CD4-positive, CD25-positive, alpha-beta regulatory T cell (primary cell): ENCODE data around the gene CASKIN2. TPM values are rescaled to one million over a fixed set of nuclear protein-coding genes. Genes with fewer than 3 reads are reported as not detected.

Experiments used
- ATAC-seq, 2 donors: fragments of 150-1000 bp; cut with Tn5 transposase; one replicate each; pipeline ENCODE4 v1.10.0; 2021; ENCODE audit warnings: low read depth in 2 of 2, moderate number of reproducible peaks in 2 of 2, moderate library complexity in 1 of 2
- DNase-seq, 3 donors: peaks; one replicate each; pipeline versions ENCODE4 v3.0.0 to v3.0.0-alpha.2; 2012 to 2022; ENCODE audit warnings: mixed read lengths in 1 of 3
- H3K27ac ChIP-seq: one replicate; pipeline ENCODE4 v1.7.0; 2013; ENCODE audit warnings: mild to moderate bottlenecking, low read length; ENCODE audit not compliant: insufficient read depth, poor library complexity, severe bottlenecking
- H3K27me3 ChIP-seq: one replicate; pipeline ENCODE4 v1.7.0; 2013; ENCODE audit warnings: low read length; ENCODE audit not compliant: control insufficient read depth, insufficient read depth
- H3K36me3 ChIP-seq: one replicate; pipeline ENCODE4 v1.7.0; 2013; ENCODE audit warnings: mild to moderate bottlenecking, low read length, moderate library complexity; ENCODE audit not compliant: control insufficient read depth, insufficient read depth
- H3K4me1 ChIP-seq: 2 replicates; pipeline ENCODE4 v1.7.0; 2013; ENCODE audit warnings: mild to moderate bottlenecking, low read length; ENCODE audit not compliant: insufficient read depth, control insufficient read depth, poor library complexity, severe bottlenecking
- H3K4me3 ChIP-seq: one replicate; pipeline ENCODE4 v1.7.0; 2013; ENCODE audit warnings: low read depth, mild to moderate bottlenecking, low read length, moderate library complexity
- H3K9me3 ChIP-seq, 2 experiments: 1 replicate in 1 of 2; 2 replicates in 1 of 2; pipeline ENCODE4 v1.7.0; 2013; ENCODE audit warnings: low read length in 2 of 2, mild to moderate bottlenecking in 1 of 2, moderate library complexity in 1 of 2; ENCODE audit not compliant: control insufficient read depth in 2 of 2
- H3K27ac Mint-ChIP-seq, 3 donors: one replicate each; pipeline ENCODE4 v1.8.0; 2020 to 2022; ENCODE audit warnings: mild to moderate bottlenecking in 3 of 3, mixed read lengths in 3 of 3, moderate library complexity in 2 of 3
- H3K27me3 Mint-ChIP-seq: one replicate; pipeline ENCODE4 v1.8.0; 2022; ENCODE audit warnings: mild to moderate bottlenecking, mixed read lengths
- H3K36me3 Mint-ChIP-seq: one replicate; pipeline ENCODE4 v1.8.0; 2020; ENCODE audit warnings: mixed read lengths
- H3K4me1 Mint-ChIP-seq, 4 donors: one replicate each; pipeline ENCODE4 v1.8.0; 2020 to 2022; ENCODE audit warnings: mixed read lengths in 4 of 4, mild to moderate bottlenecking in 1 of 4
- H3K4me3 Mint-ChIP-seq, 4 donors: one replicate each; pipeline ENCODE4 v1.8.0; 2020 to 2022; ENCODE audit warnings: mild to moderate bottlenecking in 4 of 4, mixed read lengths in 4 of 4, moderate library complexity in 3 of 4
- H3K9me3 Mint-ChIP-seq, 7 donors: one replicate each; pipeline ENCODE4 v1.8.0; 2020 to 2022; ENCODE audit warnings: mixed read lengths in 7 of 7, mild to moderate bottlenecking in 3 of 7, moderate library complexity in 2 of 7
- polyA plus RNA-seq, 4 donors: library from polyadenylated mRNA; unstranded; fragments of 300-500 nt; fragmentation: Illumina TruSeq; gene quantifications; one replicate each; pipeline ENCODE4 v1.2.3, GENCODE V29; 2021
- total RNA-seq: library from RNA; stranded (reverse); gene quantifications from one replicate; pipeline ENCODE4 v1.2.3, GENCODE V29; 2022

The CASKIN2 gene
- total and polyA plus RNA-seq, 5 donors from 2014 or later: 0.24 to 0.44 TPM; not detected in 3

DNA sequence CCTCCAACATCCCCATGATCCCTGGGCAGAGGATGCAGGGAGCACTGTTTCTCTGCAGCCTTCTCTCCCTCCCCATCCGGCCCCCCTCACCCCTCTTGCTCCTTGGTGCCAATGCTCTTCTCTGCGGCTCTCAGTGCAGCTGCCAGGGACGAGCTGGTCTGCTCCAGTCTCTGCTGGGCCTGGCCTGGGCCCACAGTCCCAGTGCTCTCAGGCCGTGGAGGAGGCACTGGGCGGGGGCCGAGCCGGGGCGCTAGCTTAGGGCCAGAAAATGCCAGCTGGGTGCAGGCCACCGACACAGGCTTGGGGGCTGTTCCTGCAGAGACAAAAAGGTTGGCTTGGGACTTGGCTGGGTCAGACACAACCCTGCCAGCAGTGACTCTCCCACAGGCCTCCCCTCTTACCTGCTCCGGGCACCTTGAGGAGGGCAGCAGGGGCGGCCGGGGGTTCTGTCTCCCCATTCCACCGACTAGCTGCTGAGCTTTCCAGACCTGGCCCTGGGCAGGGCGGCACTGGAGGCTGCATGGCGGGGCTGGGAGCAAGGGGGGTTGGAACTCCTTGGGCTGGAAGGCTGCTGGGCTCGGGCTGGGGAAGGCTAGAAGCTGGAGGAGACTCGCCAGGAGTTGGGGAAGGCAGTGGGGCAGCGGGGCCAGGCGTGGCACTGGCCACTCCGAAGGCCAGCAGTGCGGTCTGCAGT, 13.8 kb downstream of the CASKIN2 start:
- H3K9me3 Mint-ChIP-seq: no peaks in the 10 kb centered on the region
- Histone ChIP-seq H3K4me3 (no peak overlapping the region), H3K4me1 (no peaks in the 10 kb centered on the region), H3K27ac (no peak overlapping the region), H3K36me3 (peaks cover 18% of the 10 kb centered on the region), H3K9me3 (no peaks in the 10 kb centered on the region), H3K27me3 (no peaks in the 10 kb centered on the region)
- H3K4me3 Mint-ChIP-seq: no peak overlapping the region
- no peaks in the 10 kb centered on the region for H3K27me3 Mint-ChIP-seq
- ATAC-seq: no peak
- no peak for DNase-seq
- peaks cover 4% of the 10 kb centered on the region for H3K36me3 Mint-ChIP-seq
- no peak overlapping the region for H3K27ac Mint-ChIP-seq
- peaks cover 0 to 3% (median 0%) of the 10 kb centered on the region in 4 donors for H3K4me1 Mint-ChIP-seq

DNA sequence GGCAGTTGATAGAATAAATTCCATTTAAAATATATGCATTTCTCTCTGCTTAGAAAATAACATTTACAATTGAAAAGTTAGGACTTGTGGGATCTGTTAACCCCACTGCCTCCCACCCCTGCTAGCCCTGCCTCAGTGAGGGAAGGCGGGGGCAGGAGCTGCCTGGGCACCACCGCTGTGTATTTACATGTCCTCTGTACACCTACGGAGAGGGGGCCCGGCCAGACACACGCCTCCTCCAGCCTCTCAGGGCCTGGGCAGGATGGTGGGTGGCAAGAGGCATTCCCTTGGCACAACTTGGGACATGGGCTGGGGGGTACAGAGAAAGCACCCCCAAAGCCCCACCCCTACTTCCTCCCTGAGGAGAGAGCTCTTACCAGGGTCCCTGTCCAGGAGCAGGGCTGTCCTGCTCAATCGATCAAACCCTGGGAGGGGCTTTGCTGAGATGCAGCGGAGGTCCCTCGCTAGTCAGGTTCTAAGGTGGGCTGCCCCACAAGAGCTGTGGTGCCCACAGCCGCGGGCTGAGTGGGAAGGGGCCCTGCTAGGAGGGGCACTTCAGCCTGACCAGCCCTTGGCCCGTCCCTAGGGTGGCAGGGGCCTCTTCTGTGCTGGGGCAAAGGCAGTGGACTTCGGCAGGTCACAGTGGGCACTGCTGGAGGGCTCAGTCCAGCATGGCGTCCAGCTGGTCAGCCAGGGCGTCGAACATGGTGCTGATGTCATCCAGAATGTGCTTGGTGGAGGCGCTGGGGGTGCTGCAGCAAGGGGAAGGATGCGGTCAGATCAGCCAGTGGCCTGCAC, 14.7 kb downstream of the CASKIN2 start:
- Mint-ChIP-seq H3K4me3 (no peak overlapping the region), H3K27me3 (no peaks in the 10 kb centered on the region), H3K27ac (no peak overlapping the region), H3K9me3 (no peaks in the 10 kb centered on the region), H3K4me1 (peaks cover 0 to 3% (median 0%) of the 10 kb centered on the region in 4 donors), H3K36me3 (peaks cover 4% of the 10 kb centered on the region)
- no peaks in the 10 kb centered on the region for H3K4me1 ChIP-seq
- no peak overlapping the region for H3K27ac ChIP-seq
- no peak overlapping the region for H3K4me3 ChIP-seq
- ATAC-seq: no peak
- no peaks in the 10 kb centered on the region for H3K27me3 ChIP-seq
- no peak for DNase-seq
- H3K9me3 ChIP-seq: no peaks in the 10 kb centered on the region
- peaks cover 24% of the 10 kb centered on the region for H3K36me3 ChIP-seq

DNA sequence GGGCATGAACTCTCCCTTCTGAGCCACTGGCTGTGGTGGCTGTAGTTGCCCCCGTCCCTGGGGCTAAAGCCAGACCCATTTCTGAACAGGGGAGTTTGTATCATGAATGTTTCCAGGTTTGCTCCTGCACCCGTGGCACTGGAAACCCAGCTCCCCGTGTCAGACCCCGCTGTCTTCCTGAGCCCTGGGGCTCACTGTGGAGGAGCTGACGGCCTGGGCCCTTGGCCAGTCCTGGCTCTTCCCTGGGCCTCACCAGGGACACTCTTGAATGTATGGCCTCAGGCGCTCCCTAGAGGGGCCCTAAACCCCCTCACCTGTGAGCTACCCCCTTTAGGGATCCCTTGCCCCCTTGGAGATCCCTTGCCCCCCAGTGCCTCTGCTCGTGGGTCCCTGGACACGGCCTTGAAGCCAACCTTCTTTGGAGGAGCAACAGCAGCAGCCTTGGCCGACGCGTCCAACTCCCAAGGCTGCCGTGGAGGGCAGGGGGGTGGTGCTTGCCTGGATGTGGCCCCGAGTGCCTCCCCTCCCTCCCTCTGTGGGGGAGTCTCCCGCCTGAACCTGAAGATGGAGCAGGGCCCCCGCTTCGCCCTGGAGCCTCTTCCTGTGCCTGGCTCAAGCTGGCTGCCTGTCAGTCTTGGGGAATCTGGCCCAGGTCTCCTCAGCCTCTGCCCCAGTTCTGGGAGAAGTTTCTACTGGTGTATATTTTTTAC, 15.9 kb downstream of the CASKIN2 start:
- no peak overlapping the region for H3K27ac ChIP-seq
- no peaks in the 10 kb centered on the region for H3K27me3 ChIP-seq
- Mint-ChIP-seq H3K27ac (peak overlapping the region in 1 of 3 donors; percentile 36), H3K36me3 (peaks cover 5% of the 10 kb centered on the region), H3K27me3 (no peaks in the 10 kb centered on the region), H3K4me3 (no peak overlapping the region), H3K4me1 (peaks cover 0 to 3% (median 0%) of the 10 kb centered on the region in 4 donors), H3K9me3 (no peaks in the 10 kb centered on the region)
- peaks cover 35% of the 10 kb centered on the region for H3K36me3 ChIP-seq
- ATAC-seq (no peak), DNase-seq (no peak)
- H3K4me3 ChIP-seq: no peak overlapping the region
- no peaks in the 10 kb centered on the region for H3K9me3 ChIP-seq
- H3K4me1 ChIP-seq: no peaks in the 10 kb centered on the region

DNA sequence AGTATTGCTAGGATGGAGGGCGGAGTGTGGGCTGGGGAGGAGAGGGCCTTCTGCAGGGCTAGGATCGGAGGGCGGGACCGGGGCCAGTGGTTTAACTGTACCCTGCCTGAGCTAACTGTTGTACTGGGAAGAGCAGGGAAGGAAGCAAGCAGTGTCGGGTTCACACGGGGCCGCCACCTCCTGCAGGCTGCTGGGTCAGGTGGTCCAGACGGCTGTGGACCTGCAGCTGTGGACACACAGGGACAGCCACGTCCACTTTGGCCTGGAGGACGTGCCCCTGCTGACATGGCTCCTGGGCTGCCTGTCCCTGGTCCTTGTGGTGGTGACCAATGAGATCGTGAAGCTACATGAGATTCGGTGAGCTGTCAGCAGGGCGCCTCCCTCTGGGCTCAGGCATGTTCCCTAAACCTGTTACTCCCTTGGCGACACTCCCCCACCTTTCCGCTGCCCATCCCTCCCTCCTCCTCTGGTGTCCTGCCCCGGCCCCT, 16.6 kb downstream of the CASKIN2 start:
- H3K27me3 Mint-ChIP-seq: no peaks in the 10 kb centered on the region
- H3K27ac ChIP-seq: no peak overlapping the region
- no peaks in the 10 kb centered on the region for H3K9me3 Mint-ChIP-seq
- H3K27ac Mint-ChIP-seq: peak overlapping the region in 1 of 3 donors; percentile 48
- no peak for DNase-seq
- no peak overlapping the region for H3K4me3 ChIP-seq
- ATAC-seq: no peak
- H3K36me3 ChIP-seq: peaks cover 40% of the 10 kb centered on the region
- peaks cover 8% of the 10 kb centered on the region for H3K36me3 Mint-ChIP-seq
- H3K4me1 ChIP-seq: no peaks in the 10 kb centered on the region
- H3K4me1 Mint-ChIP-seq: peaks cover 0 to 3% (median 0%) of the 10 kb centered on the region in 4 donors
- H3K27me3 ChIP-seq: no peaks in the 10 kb centered on the region
- H3K4me3 Mint-ChIP-seq: no peak overlapping the region
- no peaks in the 10 kb centered on the region for H3K9me3 ChIP-seq

DNA sequence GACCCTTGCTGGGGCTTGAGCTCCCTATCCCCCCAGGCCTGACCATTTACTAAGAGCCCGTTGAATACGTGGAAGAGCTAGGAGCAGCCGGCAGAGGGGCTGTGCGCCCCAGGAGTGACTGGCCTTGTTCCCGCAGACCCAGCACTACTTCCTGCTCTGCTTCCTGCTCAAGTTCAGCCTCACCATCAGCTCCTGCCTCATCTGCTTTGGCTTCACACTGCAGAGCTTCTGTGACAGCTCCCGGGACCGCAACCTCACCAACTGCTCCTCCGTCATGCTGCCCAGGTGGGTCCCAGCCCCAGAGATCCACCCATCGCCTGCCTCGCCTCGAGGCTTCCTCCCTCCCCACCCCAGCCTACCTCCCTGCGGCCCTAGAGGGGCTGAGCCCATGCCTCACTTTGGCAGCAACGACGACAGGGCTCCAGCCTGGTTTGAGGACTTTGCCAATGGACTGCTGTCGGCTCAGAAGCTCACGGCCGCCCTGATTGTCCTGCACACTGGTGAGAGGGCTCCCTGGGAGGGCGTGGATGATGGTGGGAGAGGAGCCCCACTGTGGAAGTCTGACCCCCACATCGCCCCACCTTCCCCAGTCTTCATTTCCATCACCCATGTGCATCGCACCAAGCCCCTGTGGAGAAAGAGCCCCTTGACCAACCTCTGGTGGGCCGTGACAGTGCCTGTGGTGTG, 17.2 kb downstream of the CASKIN2 start:
- H3K4me3 Mint-ChIP-seq: no peak overlapping the region

DNA sequence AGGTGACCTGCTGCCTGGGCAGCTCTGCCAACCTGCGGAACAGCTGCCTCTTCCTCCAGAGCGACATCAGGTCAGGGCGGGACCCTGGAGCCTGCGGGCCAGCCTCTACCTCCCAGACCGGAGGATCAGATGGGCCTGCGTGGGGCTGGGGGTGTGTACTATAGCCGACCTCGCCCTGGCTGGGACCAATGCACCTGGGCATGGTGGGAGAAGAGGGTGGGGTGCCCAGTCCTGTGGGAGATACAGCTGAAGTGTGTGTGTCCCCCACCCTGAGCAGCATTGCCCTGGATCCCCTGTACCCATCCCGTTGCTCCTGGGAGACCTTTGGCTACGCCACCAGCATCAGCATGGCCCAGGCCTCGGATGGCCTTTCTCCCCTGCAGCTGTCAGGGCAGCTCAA, 19.3 kb downstream of the CASKIN2 start:
- Histone ChIP-seq H3K9me3 (no peaks in the 10 kb centered on the region), H3K36me3 (peaks cover 55% of the 10 kb centered on the region), H3K27ac (no peak overlapping the region), H3K27me3 (no peaks in the 10 kb centered on the region), H3K4me1 (no peaks in the 10 kb centered on the region), H3K4me3 (no peak overlapping the region)
- H3K4me1 Mint-ChIP-seq: peaks cover 0 to 5% (median 0%) of the 10 kb centered on the region in 4 donors
- H3K4me3 Mint-ChIP-seq: no peak overlapping the region
- DNase-seq: no peak
- no peak overlapping the region for H3K27ac Mint-ChIP-seq
- H3K36me3 Mint-ChIP-seq: peaks cover 13% of the 10 kb centered on the region
- no peaks in the 10 kb centered on the region for H3K27me3 Mint-ChIP-seq
- H3K9me3 Mint-ChIP-seq: no peaks in the 10 kb centered on the region
- ATAC-seq: no peak

More for the DNA sequence above, 17.2 kb downstream of the CASKIN2 start:
- Histone ChIP-seq H3K4me1 (no peaks in the 10 kb centered on the region), H3K4me3 (no peak overlapping the region), H3K27me3 (no peaks in the 10 kb centered on the region), H3K36me3 (peaks cover 46% of the 10 kb centered on the region), H3K9me3 (no peaks in the 10 kb centered on the region), H3K27ac (no peak overlapping the region)
- Mint-ChIP-seq H3K36me3 (peaks cover 8% of the 10 kb centered on the region), H3K27me3 (no peaks in the 10 kb centered on the region), H3K4me1 (peaks cover 0 to 3% (median 0%) of the 10 kb centered on the region in 4 donors), H3K27ac (peak overlapping the region in 1 of 3 donors; percentile 20), H3K9me3 (no peaks in the 10 kb centered on the region)
- ATAC-seq (no peak), DNase-seq (no peak)

DNA sequence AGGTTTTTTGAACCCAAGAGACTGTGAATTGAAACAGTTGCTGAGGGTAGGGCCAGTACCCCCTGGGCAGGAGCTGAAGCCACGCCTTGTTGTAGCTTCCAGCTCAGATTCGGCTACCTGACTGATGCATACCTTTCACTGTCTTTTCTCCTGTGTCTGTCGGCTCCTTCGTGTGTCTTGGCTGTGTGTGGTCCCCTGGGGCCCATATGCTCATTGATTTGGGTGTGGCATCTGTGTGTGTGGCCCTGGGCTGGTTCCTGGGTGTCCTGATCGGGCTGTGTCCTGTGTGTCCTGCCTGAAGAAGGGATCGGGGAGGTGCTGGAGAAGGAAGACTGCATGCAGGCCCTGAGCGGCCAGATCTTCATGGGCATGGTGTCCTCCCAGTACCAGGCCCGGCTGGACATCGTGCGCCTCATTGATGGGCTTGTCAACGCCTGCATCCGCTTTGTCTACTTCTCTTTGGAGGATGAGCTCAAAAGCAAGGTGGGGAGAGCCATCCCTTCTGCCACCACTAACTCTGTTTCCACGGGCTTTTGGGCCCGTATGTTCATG, 20.9 kb downstream of the CASKIN2 start:
- H3K9me3 Mint-ChIP-seq: no peaks in the 10 kb centered on the region
- peaks cover 13% of the 10 kb centered on the region for H3K36me3 Mint-ChIP-seq
- H3K4me1 ChIP-seq: no peaks in the 10 kb centered on the region
- ATAC-seq (no peak), DNase-seq (no peak)
- no peak overlapping the region for H3K4me3 ChIP-seq
- H3K4me1 Mint-ChIP-seq: peaks cover 0 to 5% (median 0%) of the 10 kb centered on the region in 4 donors
- peaks cover 59% of the 10 kb centered on the region for H3K36me3 ChIP-seq
- no peaks in the 10 kb centered on the region for H3K27me3 Mint-ChIP-seq
- no peak overlapping the region for H3K27ac ChIP-seq
- H3K27ac Mint-ChIP-seq: no peak overlapping the region
- H3K9me3 ChIP-seq: no peaks in the 10 kb centered on the region
- H3K4me3 Mint-ChIP-seq: no peak overlapping the region
- H3K27me3 ChIP-seq: no peaks in the 10 kb centered on the region
